Measurements from ENCODE around the gene LYSET. TPM values are rescaled to one million over a fixed set of nuclear protein-coding genes. Genes with fewer than 3 reads are reported as not detected.

The LYSET gene
- total and polyA plus RNA-seq, 9 of the 15 experiments (the other 6 are each of a cell fraction or from before 2014, with no cell fraction given) = 7.6 to 36.6 (median 15.9) TPM

GRCh38 chr14:93206793-93207467, 21.8 kb downstream of the LYSET start, which contains the start of the genes GON7 and UBR7 (continued):
- peak in 1 of 2 experiments; percentile 58; a peak in 2 of 4 replicates for TF ChIP-seq ZNF639 (CRISPR knock-in tag; conservative IDR thresholded peaks at IDR 0.05 in 1 of 2, IDR thresholded peaks at IDR 0.05 in 1 of 2)
- TF ChIP-seq NEUROD1 (IDR thresholded peaks at IDR 0.05; ENCODE audit: borderline replicate concordance, low read depth, low read length, partially characterized antibody) = no peak
- TF ChIP-seq JUND (IDR thresholded peaks at IDR 0.05; ENCODE audit: borderline replicate concordance, low read depth, low read length) = peak; percentile 55; the same call in 1 of the 2 replicates
- no peak; the same call in 2 of the 3 replicates for TF ChIP-seq JUND (tag; IDR thresholded peaks at IDR 0.05; ENCODE audit: borderline replicate concordance, low read depth, low read length)
- no peak for TF ChIP-seq TAL1 (IDR thresholded peaks at IDR 0.05)
- TF ChIP-seq ARID4B (CRISPR knock-in tag; IDR thresholded peaks at IDR 0.05) = peak; percentile 91; the same call in 1 of the 2 replicates
- peak; percentile 47; the same call in 1 of the 2 replicates for TF ChIP-seq POLR2AphosphoS5 (IDR thresholded peaks at IDR 0.05; ENCODE audit: control insufficient read depth, insufficient read depth, low read depth, low read length)
- peak; percentile 27; the same call in 1 of the 2 replicates for TF ChIP-seq ZNF511 (CRISPR knock-in tag; IDR thresholded peaks at IDR 0.05)
- TF ChIP-seq ELF1 (tag; IDR thresholded peaks at IDR 0.05) = peak; percentile 84
- no peak for TF ChIP-seq PCBP2 (IDR thresholded peaks at IDR 0.05; ENCODE audit: low read depth, low read length, poor library complexity, severe bottlenecking)
- peak; percentile 75 for TF ChIP-seq C11orf30 (IDR thresholded peaks at IDR 0.05; ENCODE audit: low read depth)
- TF ChIP-seq NRF1 (conservative IDR thresholded peaks at IDR 0.05 in 1 of 2, IDR thresholded peaks at IDR 0.05 in 1 of 2) = peak; percentile 87 to 90
- no peak for TF ChIP-seq SRSF3 (IDR thresholded peaks at IDR 0.05; ENCODE audit: insufficient read depth, low read length)
- no peak for TF ChIP-seq NR2C2 (CRISPR knock-in tag; IDR thresholded peaks at IDR 0.05)
- TF ChIP-seq NR2C2 (tag; IDR thresholded peaks at IDR 0.05) = peak; percentile 89
- no peak for TF ChIP-seq MCM2 (IDR thresholded peaks at IDR 0.05; ENCODE audit: low read depth)
- peak; percentile 38 for TF ChIP-seq TAF9B (IDR thresholded peaks at IDR 0.05; ENCODE audit: partially characterized antibody)
- TF ChIP-seq HDAC2 (IDR thresholded peaks at IDR 0.05) = no peak
- TF ChIP-seq PML (IDR thresholded peaks at IDR 0.05; ENCODE audit: low read length) = peak; percentile 50; the same call in 1 of the 2 replicates
- peak; percentile 67 for TF ChIP-seq ZFX (CRISPR knock-in tag; IDR thresholded peaks at IDR 0.05)
- TF ChIP-seq PURB (CRISPR knock-in tag; IDR thresholded peaks at IDR 0.05; ENCODE audit: low read depth) = no peak

Data from K562 (cell line).